HepG2 (cell line): Measurements from ENCODE around the gene DDRGK1.

Experiments used
- BATF2 ChIP-seq: sonication (generic); formaldehyde crosslinking; IDR thresholded peaks from 2 replicates; pipeline ENCODE4 v1.8.0; 2022; ENCODE audit warnings: mild to moderate bottlenecking, missing genetic modification reagents, moderate library complexity
- BCL3 ChIP-seq: sonication (generic); formaldehyde crosslinking; IDR thresholded peaks from 2 replicates; pipeline ENCODE4 v1.5.1; 2020; ENCODE audit warnings: mild to moderate bottlenecking, missing genetic modification reagents, moderate library complexity
- JUNB ChIP-seq: sonication (generic); formaldehyde crosslinking; IDR thresholded peaks from 2 replicates; pipeline ENCODE4 v1.8.0; 2022; ENCODE audit warnings: missing genetic modification reagents, mild to moderate bottlenecking, borderline replicate concordance
- MEIS1 ChIP-seq: sonication (generic); formaldehyde crosslinking; IDR thresholded peaks from 2 replicates; pipeline ENCODE4 v1.9.0; 2021; ENCODE audit warnings: mild to moderate bottlenecking, missing genetic modification reagents, moderate library complexity, borderline replicate concordance
- MTA1 ChIP-seq: sonication (generic); formaldehyde crosslinking; IDR thresholded peaks from 2 replicates; pipeline ENCODE4 v1.4.0; 2020; ENCODE audit warnings: missing genetic modification reagents, mild to moderate bottlenecking, borderline replicate concordance
- RXRA ChIP-seq: sonication (generic); formaldehyde crosslinking; IDR thresholded peaks from 2 replicates; pipeline ENCODE4 v1.5.1; 2020; ENCODE audit warnings: missing genetic modification reagents
- TRIM22 ChIP-seq: fragments of 450-650 bp; IDR thresholded peaks from 2 replicates; pipeline ENCODE4 v1.6.1; 2017
- ZNF674 ChIP-seq: sonication (generic); formaldehyde crosslinking; IDR thresholded peaks from 2 replicates; pipeline ENCODE4 v1.5.0; 2020; ENCODE audit warnings: low read depth, mild to moderate bottlenecking, missing genetic modification reagents
- TF ChIP-seq, protein P1 (sequence below): sonication (generic); formaldehyde crosslinking; IDR thresholded peaks from 2 replicates; pipeline ENCODE4 v1.5.0; 2020; ENCODE audit warnings: mild to moderate bottlenecking, missing genetic modification reagents, moderate library complexity
- TF ChIP-seq, protein P2 (sequence below), 2 experiments: IDR thresholded peaks; 2 replicates each; pipeline ENCODE4 v1.6.1; 2011 to 2012; ENCODE audit warnings: low read length in 2 of 2, borderline replicate concordance in 1 of 2, low read depth in 1 of 2, mild to moderate bottlenecking in 1 of 2, moderate library complexity in 1 of 2

DNA sequence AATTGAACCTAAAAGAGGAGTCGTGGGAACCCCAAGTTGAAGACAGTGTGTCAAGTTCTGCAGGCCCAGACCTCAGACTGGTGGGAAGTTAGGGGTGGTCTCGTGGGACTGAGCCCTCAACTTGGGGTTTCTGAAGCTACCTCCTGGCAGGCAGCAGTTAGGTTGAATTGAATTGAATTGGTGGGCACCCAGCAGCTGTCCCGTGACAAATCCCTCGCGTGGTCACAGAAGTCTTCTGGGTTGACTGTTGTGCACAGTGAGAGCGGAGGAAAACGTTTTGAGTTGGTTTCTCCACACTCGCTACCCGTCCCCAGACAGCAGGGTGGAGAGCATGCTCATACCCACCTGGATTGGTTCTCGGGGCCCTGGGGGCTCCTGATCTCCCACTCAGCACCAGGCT, 21.6 kb upstream of the DDRGK1 start:
- TF ChIP-seq RXRA (CRISPR knock-in tag) (no peak), MEIS1 (CRISPR knock-in tag) (no peak), JUNB (CRISPR knock-in tag) (no peak), BCL3 (CRISPR knock-in tag) (peak; percentile 45; the same call in 1 of the 2 replicates), ZNF674 (CRISPR knock-in tag) (no peak), BATF2 (CRISPR knock-in tag) (no peak), MTA1 (no peak), TRIM22 (no peak)
- TF ChIP-seq, protein P1, sequence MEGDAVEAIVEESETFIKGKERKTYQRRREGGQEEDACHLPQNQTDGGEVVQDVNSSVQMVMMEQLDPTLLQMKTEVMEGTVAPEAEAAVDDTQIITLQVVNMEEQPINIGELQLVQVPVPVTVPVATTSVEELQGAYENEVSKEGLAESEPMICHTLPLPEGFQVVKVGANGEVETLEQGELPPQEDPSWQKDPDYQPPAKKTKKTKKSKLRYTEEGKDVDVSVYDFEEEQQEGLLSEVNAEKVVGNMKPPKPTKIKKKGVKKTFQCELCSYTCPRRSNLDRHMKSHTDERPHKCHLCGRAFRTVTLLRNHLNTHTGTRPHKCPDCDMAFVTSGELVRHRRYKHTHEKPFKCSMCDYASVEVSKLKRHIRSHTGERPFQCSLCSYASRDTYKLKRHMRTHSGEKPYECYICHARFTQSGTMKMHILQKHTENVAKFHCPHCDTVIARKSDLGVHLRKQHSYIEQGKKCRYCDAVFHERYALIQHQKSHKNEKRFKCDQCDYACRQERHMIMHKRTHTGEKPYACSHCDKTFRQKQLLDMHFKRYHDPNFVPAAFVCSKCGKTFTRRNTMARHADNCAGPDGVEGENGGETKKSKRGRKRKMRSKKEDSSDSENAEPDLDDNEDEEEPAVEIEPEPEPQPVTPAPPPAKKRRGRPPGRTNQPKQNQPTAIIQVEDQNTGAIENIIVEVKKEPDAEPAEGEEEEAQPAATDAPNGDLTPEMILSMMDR (CRISPR knock-in tag), result no peak
- TF ChIP-seq, protein P2, sequence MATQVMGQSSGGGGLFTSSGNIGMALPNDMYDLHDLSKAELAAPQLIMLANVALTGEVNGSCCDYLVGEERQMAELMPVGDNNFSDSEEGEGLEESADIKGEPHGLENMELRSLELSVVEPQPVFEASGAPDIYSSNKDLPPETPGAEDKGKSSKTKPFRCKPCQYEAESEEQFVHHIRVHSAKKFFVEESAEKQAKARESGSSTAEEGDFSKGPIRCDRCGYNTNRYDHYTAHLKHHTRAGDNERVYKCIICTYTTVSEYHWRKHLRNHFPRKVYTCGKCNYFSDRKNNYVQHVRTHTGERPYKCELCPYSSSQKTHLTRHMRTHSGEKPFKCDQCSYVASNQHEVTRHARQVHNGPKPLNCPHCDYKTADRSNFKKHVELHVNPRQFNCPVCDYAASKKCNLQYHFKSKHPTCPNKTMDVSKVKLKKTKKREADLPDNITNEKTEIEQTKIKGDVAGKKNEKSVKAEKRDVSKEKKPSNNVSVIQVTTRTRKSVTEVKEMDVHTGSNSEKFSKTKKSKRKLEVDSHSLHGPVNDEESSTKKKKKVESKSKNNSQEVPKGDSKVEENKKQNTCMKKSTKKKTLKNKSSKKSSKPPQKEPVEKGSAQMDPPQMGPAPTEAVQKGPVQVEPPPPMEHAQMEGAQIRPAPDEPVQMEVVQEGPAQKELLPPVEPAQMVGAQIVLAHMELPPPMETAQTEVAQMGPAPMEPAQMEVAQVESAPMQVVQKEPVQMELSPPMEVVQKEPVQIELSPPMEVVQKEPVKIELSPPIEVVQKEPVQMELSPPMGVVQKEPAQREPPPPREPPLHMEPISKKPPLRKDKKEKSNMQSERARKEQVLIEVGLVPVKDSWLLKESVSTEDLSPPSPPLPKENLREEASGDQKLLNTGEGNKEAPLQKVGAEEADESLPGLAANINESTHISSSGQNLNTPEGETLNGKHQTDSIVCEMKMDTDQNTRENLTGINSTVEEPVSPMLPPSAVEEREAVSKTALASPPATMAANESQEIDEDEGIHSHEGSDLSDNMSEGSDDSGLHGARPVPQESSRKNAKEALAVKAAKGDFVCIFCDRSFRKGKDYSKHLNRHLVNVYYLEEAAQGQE (IDR thresholded peaks at IDR 0.05; ENCODE audit: borderline replicate concordance in 1 of 2, low read depth in 1 of 2, low read length in 2 of 2), result no peak
